HEK293T (cell line): Measurements from ENCODE around the gene WDTC1.

Source experiments
- FOXA1 ChIP-seq: fragments of 450-650 bp; IDR thresholded peaks from 2 replicates; pipeline ENCODE4 v1.6.1; 2016; ENCODE audit warnings: mild to moderate bottlenecking
- NFRKB ChIP-seq: fragments of 450-650 bp; IDR thresholded peaks from 2 replicates; pipeline ENCODE4 v1.6.1; 2016; ENCODE audit warnings: mild to moderate bottlenecking, moderate library complexity
- SP1 ChIP-seq: fragments of 450-650 bp; IDR thresholded peaks from 2 replicates; pipeline ENCODE4 v1.6.1; 2017
- SUZ12 ChIP-seq: fragments of 450-650 bp; IDR thresholded peaks from 2 replicates; pipeline ENCODE4 v1.6.1; 2016; ENCODE audit warnings: mild to moderate bottlenecking

GRCh38 chr1:27322569-27323240 lies 88.3 kb downstream of the WDTC1 start:
- no peak for TF ChIP-seq NFRKB
- TF ChIP-seq FOXA1 = no peak
- TF ChIP-seq SUZ12 = no peak
- TF ChIP-seq SP1 = no peak
